ENCODE data around the gene ANKMY1. TPM values are rescaled to one million over a fixed set of nuclear protein-coding genes. Genes with fewer than 3 reads are reported as not detected.

The ANKMY1 gene
- total and polyA plus RNA-seq, 2 of the 13 experiments (the other 11 are each of a cell fraction or from before 2014, with no cell fraction given): 11.7 to 18.8 TPM

DNA sequence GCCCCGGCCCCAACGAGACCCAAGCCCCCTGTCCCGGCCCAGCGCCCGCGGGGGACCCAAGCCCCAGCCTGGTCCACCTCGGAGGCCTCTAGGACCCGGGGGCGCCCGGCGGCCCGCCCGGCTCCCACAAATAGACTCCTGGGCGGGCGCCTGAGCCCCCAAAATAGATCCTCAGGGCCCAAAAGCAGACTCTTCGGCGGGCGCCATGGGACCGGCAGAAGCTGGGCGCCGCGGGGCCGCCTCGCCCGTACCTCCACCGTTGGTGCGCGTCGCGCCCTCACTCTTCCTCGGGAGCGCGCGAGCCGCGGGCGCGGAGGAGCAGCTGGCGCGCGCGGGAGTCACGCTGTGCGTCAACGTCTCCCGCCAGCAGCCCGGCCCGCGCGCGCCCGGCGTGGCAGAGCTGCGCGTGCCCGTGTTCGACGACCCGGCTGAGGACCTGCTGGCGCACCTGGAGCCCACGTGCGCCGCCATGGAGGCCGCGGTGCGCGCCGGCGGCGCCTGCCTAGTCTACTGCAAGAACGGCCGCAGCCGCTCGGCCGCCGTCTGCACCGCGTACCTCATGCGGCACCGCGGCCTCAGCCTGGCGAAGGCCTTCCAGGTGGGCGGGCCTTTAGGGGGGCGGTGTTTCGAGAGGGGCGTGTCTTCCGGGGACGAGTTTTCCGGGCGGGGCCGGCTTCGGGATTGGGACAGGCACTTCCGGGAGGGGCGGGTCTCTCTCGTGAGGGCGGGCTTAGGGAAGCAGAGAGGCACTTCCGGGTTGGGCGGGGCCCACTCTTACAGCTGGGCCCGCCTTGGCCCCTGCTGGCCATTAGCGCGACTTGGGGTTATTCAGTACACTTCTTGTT, 2.9 kb upstream of the ANKMY1 start (continued):
- no peak for TF ChIP-seq FOXO1 (CRISPR knock-in tag; IDR thresholded peaks at IDR 0.05)
- 0 out of 2 replicates have a peak, but pooled peaks have one; percentile 8 for TF ChIP-seq BHLHE40 (IDR thresholded peaks at IDR 0.05; ENCODE audit: low read length)
- TF ChIP-seq, protein P1, sequence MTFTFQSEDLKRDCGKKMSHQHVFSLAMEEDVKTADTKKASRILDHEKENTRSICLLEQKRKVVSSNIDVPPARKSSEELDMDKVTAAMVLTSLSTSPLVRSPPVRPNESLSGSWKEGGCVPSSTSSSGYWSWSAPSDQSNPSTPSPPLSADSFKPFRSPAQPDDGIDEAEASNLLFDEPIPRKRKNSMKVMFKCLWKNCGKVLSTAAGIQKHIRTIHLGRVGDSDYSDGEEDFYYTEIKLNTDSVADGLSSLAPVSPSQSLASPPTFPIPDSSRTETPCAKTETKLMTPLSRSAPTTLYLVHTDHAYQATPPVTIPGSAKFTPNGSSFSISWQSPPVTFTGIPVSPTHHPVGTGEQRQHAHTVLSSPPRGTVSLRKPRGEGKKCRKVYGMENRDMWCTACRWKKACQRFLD (CRISPR knock-in tag; IDR thresholded peaks at IDR 0.05; ENCODE audit: borderline replicate concordance): peak; percentile 7; the same call in 1 of the 2 replicates
- TF ChIP-seq, protein P2, sequence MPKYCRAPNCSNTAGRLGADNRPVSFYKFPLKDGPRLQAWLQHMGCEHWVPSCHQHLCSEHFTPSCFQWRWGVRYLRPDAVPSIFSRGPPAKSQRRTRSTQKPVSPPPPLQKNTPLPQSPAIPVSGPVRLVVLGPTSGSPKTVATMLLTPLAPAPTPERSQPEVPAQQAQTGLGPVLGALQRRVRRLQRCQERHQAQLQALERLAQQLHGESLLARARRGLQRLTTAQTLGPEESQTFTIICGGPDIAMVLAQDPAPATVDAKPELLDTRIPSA (CRISPR knock-in tag; IDR thresholded peaks at IDR 0.05; ENCODE audit: borderline replicate concordance): peak; percentile 3; the same call in 1 of the 2 replicates
- no peak for TF ChIP-seq MLLT10 (CRISPR knock-in tag; IDR thresholded peaks at IDR 0.05)
- TF ChIP-seq CEBPG (CRISPR knock-in tag; IDR thresholded peaks at IDR 0.05): no peak
- TF ChIP-seq SALL2 (CRISPR knock-in tag; IDR thresholded peaks at IDR 0.05): peak; percentile 80
- TF ChIP-seq ZNF773 (CRISPR knock-in tag; IDR thresholded peaks at IDR 0.05; ENCODE audit: borderline replicate concordance): peak; percentile 76; the same call in 1 of the 2 replicates
- peak; percentile 5 for TF ChIP-seq HOXA9 (CRISPR knock-in tag; IDR thresholded peaks at IDR 0.05; ENCODE audit: borderline replicate concordance)
- TF ChIP-seq GPN1 (CRISPR knock-in tag; IDR thresholded peaks at IDR 0.05; ENCODE audit: borderline replicate concordance): no peak
- TF ChIP-seq MTA3 (CRISPR knock-in tag; IDR thresholded peaks at IDR 0.05): no peak
- no peak; the same call in 1 of the 2 replicates for TF ChIP-seq ZNF530 (CRISPR knock-in tag; IDR thresholded peaks at IDR 0.05; ENCODE audit: low read depth)
- no peak for TF ChIP-seq ZNF180 (CRISPR knock-in tag; IDR thresholded peaks at IDR 0.05; ENCODE audit: borderline replicate concordance, low read depth)
- 0 out of 2 replicates have a peak, but pooled peaks have one; percentile 4 for TF ChIP-seq ZSCAN12 (CRISPR knock-in tag; IDR thresholded peaks at IDR 0.05)
- no peak for TF ChIP-seq ZNF629 (CRISPR knock-in tag; conservative IDR thresholded peaks at IDR 0.05)
- TF ChIP-seq TBX3 (IDR thresholded peaks at IDR 0.05; ENCODE audit: borderline replicate concordance): no peak
- TF ChIP-seq, protein P3, sequence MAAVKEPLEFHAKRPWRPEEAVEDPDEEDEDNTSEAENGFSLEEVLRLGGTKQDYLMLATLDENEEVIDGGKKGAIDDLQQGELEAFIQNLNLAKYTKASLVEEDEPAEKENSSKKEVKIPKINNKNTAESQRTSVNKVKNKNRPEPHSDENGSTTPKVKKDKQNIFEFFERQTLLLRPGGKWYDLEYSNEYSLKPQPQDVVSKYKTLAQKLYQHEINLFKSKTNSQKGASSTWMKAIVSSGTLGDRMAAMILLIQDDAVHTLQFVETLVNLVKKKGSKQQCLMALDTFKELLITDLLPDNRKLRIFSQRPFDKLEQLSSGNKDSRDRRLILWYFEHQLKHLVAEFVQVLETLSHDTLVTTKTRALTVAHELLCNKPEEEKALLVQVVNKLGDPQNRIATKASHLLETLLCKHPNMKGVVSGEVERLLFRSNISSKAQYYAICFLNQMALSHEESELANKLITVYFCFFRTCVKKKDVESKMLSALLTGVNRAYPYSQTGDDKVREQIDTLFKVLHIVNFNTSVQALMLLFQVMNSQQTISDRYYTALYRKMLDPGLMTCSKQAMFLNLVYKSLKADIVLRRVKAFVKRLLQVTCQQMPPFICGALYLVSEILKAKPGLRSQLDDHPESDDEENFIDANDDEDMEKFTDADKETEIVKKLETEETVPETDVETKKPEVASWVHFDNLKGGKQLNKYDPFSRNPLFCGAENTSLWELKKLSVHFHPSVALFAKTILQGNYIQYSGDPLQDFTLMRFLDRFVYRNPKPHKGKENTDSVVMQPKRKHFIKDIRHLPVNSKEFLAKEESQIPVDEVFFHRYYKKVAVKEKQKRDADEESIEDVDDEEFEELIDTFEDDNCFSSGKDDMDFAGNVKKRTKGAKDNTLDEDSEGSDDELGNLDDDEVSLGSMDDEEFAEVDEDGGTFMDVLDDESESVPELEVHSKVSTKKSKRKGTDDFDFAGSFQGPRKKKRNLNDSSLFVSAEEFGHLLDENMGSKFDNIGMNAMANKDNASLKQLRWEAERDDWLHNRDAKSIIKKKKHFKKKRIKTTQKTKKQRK (IDR thresholded peaks at IDR 0.05; ENCODE audit: low read length): no peak
- TF ChIP-seq ZNF432 (CRISPR knock-in tag; IDR thresholded peaks at IDR 0.05; ENCODE audit: borderline replicate concordance): no peak
- TF ChIP-seq, protein P4, sequence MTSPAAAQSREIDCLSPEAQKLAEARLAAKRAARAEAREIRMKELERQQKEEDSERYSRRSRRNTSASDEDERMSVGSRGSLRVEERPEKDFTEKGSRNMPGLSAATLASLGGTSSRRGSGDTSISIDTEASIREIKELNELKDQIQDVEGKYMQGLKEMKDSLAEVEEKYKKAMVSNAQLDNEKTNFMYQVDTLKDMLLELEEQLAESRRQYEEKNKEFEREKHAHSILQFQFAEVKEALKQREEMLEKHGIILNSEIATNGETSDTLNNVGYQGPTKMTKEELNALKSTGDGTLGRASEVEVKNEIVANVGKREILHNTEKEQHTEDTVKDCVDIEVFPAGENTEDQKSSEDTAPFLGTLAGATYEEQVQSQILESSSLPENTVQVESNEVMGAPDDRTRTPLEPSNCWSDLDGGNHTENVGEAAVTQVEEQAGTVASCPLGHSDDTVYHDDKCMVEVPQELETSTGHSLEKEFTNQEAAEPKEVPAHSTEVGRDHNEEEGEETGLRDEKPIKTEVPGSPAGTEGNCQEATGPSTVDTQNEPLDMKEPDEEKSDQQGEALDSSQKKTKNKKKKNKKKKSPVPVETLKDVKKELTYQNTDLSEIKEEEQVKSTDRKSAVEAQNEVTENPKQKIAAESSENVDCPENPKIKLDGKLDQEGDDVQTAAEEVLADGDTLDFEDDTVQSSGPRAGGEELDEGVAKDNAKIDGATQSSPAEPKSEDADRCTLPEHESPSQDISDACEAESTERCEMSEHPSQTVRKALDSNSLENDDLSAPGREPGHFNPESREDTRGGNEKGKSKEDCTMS (CRISPR knock-in tag; conservative IDR thresholded peaks at IDR 0.05): no peak
- TF ChIP-seq ZNF616 (CRISPR knock-in tag; IDR thresholded peaks at IDR 0.05; ENCODE audit: low read depth): peak; percentile 96
- peak; percentile 65 for TF ChIP-seq MED1 (CRISPR knock-in tag; IDR thresholded peaks at IDR 0.05)
- TF ChIP-seq NBN (conservative IDR thresholded peaks at IDR 0.05): no peak
- TF ChIP-seq ZNF549 (CRISPR knock-in tag; IDR thresholded peaks at IDR 0.05): no peak

Measured in HepG2 (cell line).